WTC11 (cell line): Measurements from ENCODE around the gene YDJC.

Source experiments
- CTCF ChIP-seq: fragments of 200-600 bp; IDR thresholded peaks from 2 replicates; pipeline ENCODE4 v1.8.0; 2022; ENCODE audit warnings: antibody characterized with exemption
- FOXJ3 ChIP-seq: sonication (generic); formaldehyde crosslinking; IDR thresholded peaks from 2 replicates; pipeline ENCODE4 v1.9.0; 2021; ENCODE audit warnings: missing genetic modification reagents, mild to moderate bottlenecking, borderline replicate concordance
- PRDM15 ChIP-seq: sonication (generic); formaldehyde crosslinking; IDR thresholded peaks from 2 replicates; pipeline ENCODE4 v1.8.0; 2022; ENCODE audit warnings: missing genetic modification reagents
- PREB ChIP-seq: sonication (generic); formaldehyde crosslinking; IDR thresholded peaks from 2 replicates; pipeline ENCODE4 v1.8.1; 2022; ENCODE audit warnings: mild to moderate bottlenecking, missing genetic modification reagents, moderate library complexity, borderline replicate concordance

GRCh38 chr22:21626073-21626734 is 3.6 kb downstream of the YDJC start:
- TF ChIP-seq CTCF, result no peak
- no peak for TF ChIP-seq PREB (CRISPR knock-in tag)
- no peak for TF ChIP-seq FOXJ3 (CRISPR knock-in tag)
- TF ChIP-seq PRDM15, result no peak
